ENCODE results near the gene ANKRD45. TPM values are rescaled to one million over a fixed set of nuclear protein-coding genes. Genes with fewer than 3 reads are reported as not detected.

The ANKRD45 gene
- total and polyA plus RNA-seq, 2 of the 13 experiments (the other 11 are each of a cell fraction or from before 2014, with no cell fraction given) = not detected

- H3K9ac ChIP-seq (ENCODE audit: insufficient read depth, low read depth, low read length) = peak overlapping the region; percentile 60
- ChIA-PET POLR2A (interaction anchor here (1.0 to 2.2 kb wide), 8 partner anchors 52 to 1285 kb away, joined by 3 to 19 read pairs (median 6); partner anchors contain the start of genes CENPL, DARS2, GAS5 and PRDX6), CTCF (ENCODE audit: low intra/inter-chr PET ratio, low total read pairs) (no interaction called here)
- no peak for TF ChIP-seq HOXA3 (CRISPR knock-in tag; IDR thresholded peaks at IDR 0.05)
- no peak for TF ChIP-seq NR2F2 (IDR thresholded peaks at IDR 0.05; ENCODE audit: borderline replicate concordance, low read depth)
- no peak for TF ChIP-seq ZNF773 (CRISPR knock-in tag; IDR thresholded peaks at IDR 0.05; ENCODE audit: borderline replicate concordance)
- no peak for TF ChIP-seq NPAS2 (CRISPR knock-in tag; IDR thresholded peaks at IDR 0.05; ENCODE audit: borderline replicate concordance)
- TF ChIP-seq ESRRA (CRISPR knock-in tag; IDR thresholded peaks at IDR 0.05; ENCODE audit: low read depth) = 0 out of 2 replicates have a peak, but pooled peaks have one; percentile 11
- no peak for TF ChIP-seq ZNF205 (CRISPR knock-in tag; IDR thresholded peaks at IDR 0.05)
- TF ChIP-seq RARA (CRISPR knock-in tag; IDR thresholded peaks at IDR 0.05) = no peak
- TF ChIP-seq HOXA7 (CRISPR knock-in tag; IDR thresholded peaks at IDR 0.05) = no peak
- TF ChIP-seq ZNF138 (CRISPR knock-in tag; IDR thresholded peaks at IDR 0.05; ENCODE audit: low read depth) = 0 out of 2 replicates have a peak, but pooled peaks have one; percentile 12
- no peak for TF ChIP-seq POLR2AphosphoS5 (IDR thresholded peaks at IDR 0.05; ENCODE audit: low read depth, low read length)
- 0 out of 2 replicates have a peak, but pooled peaks have one; percentile 17 for TF ChIP-seq PRDM15 (CRISPR knock-in tag; IDR thresholded peaks at IDR 0.05)
- peak; percentile 55; the same call in 1 of the 2 replicates for TF ChIP-seq CHD4 (IDR thresholded peaks at IDR 0.05; ENCODE audit: borderline replicate concordance, low read length)
- TF ChIP-seq TGIF2 (CRISPR knock-in tag; IDR thresholded peaks at IDR 0.05) = 0 out of 2 replicates have a peak, but pooled peaks have one; percentile 5
- TF ChIP-seq ZNF17 (CRISPR knock-in tag; IDR thresholded peaks at IDR 0.05) = no peak
- no peak for TF ChIP-seq SP4 (CRISPR knock-in tag; IDR thresholded peaks at IDR 0.05)
- WGBS (ENCODE audit: low lambda C conversion rate) = 25% methylated on average over 3 of the region's 3 CpGs
- no peak for ATAC-seq
- peaks cover 21% of the 10 kb centered on the region for H3K79me2 ChIP-seq (ENCODE audit: insufficient read depth, low read length)
- in situ Hi-C loops (cut with HindIII; ENCODE audit: extremely low pct_ligation_motif_present, low pct_unique_long_range_greater_than_20kb) = loop anchor here (10.0 kb wide), 1 partner anchor 110 kb away; the partner anchor contains the start of genes CENPL and DARS2
- no peak for DNase-seq (ENCODE audit: low spot score)
- H2AFZ ChIP-seq (ENCODE audit: low read length) = peak overlapping the region; percentile 99
- H3K27me3 ChIP-seq (ENCODE audit: control insufficient read depth in 1 of 2, insufficient read depth in 2 of 2, low read length in 2 of 2) = peaks cover 0 to 4% of the 10 kb centered on the region in 2 experiments; a peak in 2 of 5 replicates
- intact Hi-C loops (cut with micrococcal nuclease; ENCODE audit: unreplicated experiment) = loop anchor here (10.0 kb wide), 2 partner anchors 290 to 970 kb away; no protein-coding TSS in a partner anchor
- no peaks in the 10 kb centered on the region for H3K9me3 ChIP-seq (ENCODE audit: low read length)
- peak overlapping the region; percentile 87 for H3K4me2 ChIP-seq (ENCODE audit: low read depth, low read length)
- peaks cover 31% of the 10 kb centered on the region for H3K4me1 ChIP-seq (ENCODE audit: insufficient read depth, low read length)
- no peaks in the 10 kb centered on the region for H4K20me1 ChIP-seq (ENCODE audit: insufficient read depth, low read length)
- no peaks in the 10 kb centered on the region for H3K36me3 ChIP-seq (replicated peaks in 1 of 2; ENCODE audit: control insufficient read depth in 1 of 2, insufficient read depth in 2 of 2, low read length in 2 of 2)
- peak overlapping the region; percentile 67 to 84 (median 74) for H3K4me3 ChIP-seq (replicated peaks in 1 of 3; ENCODE audit: insufficient read depth in 1 of 3, low read depth in 2 of 3, low read length in 3 of 3)
- no peak for FAIRE-seq
- no TSS peak for BruUV-seq (replicated peaks)
- peak overlapping the region; percentile 36 for H3K27ac ChIP-seq (ENCODE audit: extremely low read length, insufficient read depth, low read length)
These were observed 44.7 kb upstream of the ANKRD45 start for GRCh38 chr1:173714441-173714758.
